Calu3 (cell line): ENCODE data around the gene ARHGAP8. TPM values are rescaled to one million over a fixed set of nuclear protein-coding genes. Genes with fewer than 3 reads are reported as not detected.

Experiments
- BruUV-seq: library from RNA; stranded (reverse); fragments of 400-500 nt; replicated peaks from 2 replicates; lab custom pipeline; 2021; lab: Mats Ljungman, UMichigan
- CTCF ChIA-PET: fragments of 300-600 bp; sonication (Branson Sonifier 250); formaldehyde crosslinking; loops from one replicate; lab custom pipeline; 2022; ENCODE audit warnings: antibody characterized with exemption; lab: Charles Lee
- DNase-seq: peaks from one replicate; pipeline ENCODE4 v3.0.0; 2022
- H3K27ac Mint-ChIP-seq: one replicate; pipeline ENCODE4 v1.8.0; 2022; ENCODE audit warnings: mixed read lengths; ENCODE audit not compliant: unreplicated experiment
- H3K27me3 Mint-ChIP-seq: one replicate; pipeline ENCODE4 v1.8.0; 2022; ENCODE audit warnings: mixed read lengths; ENCODE audit not compliant: unreplicated experiment
- H3K36me3 Mint-ChIP-seq: one replicate; pipeline ENCODE4 v1.8.0; 2022; ENCODE audit warnings: mild to moderate bottlenecking, moderate library complexity, mixed read lengths; ENCODE audit not compliant: insufficient read depth, unreplicated experiment
- H3K4me1 Mint-ChIP-seq: one replicate; pipeline ENCODE4 v1.8.0; 2022; ENCODE audit warnings: mild to moderate bottlenecking, low read depth, mixed read lengths; ENCODE audit not compliant: unreplicated experiment
- H3K4me3 Mint-ChIP-seq: one replicate; pipeline ENCODE4 v1.8.0; 2022; ENCODE audit warnings: mild to moderate bottlenecking, low read depth, moderate library complexity, mixed read lengths; ENCODE audit not compliant: unreplicated experiment
- H3K9me3 Mint-ChIP-seq: one replicate; pipeline ENCODE4 v1.8.0; 2022; ENCODE audit warnings: low read depth, mixed read lengths; ENCODE audit not compliant: unreplicated experiment
- intact Hi-C: fragments of 100-400 bp; cut with micrococcal nuclease; formaldehyde crosslinking; loops from one replicate; pipeline ENCODE4 v1.10.0; 2022; ENCODE audit not compliant: unreplicated experiment
- total RNA-seq: library from RNA; stranded (reverse); gene quantifications from 2 replicates; pipeline ENCODE4 v1.2.3, GENCODE V29; 2022
- TF ChIP-seq, protein P1 (sequence below): fragments of 200-600 bp; IDR thresholded peaks from one replicate; pipeline ENCODE4 v1.8.0; 2022; ENCODE audit warnings: antibody characterized with exemption; ENCODE audit not compliant: unreplicated experiment

ARHGAP8 gene
- total RNA-seq, 1 experiment from 2014 or later: 127 TPM

DNA sequence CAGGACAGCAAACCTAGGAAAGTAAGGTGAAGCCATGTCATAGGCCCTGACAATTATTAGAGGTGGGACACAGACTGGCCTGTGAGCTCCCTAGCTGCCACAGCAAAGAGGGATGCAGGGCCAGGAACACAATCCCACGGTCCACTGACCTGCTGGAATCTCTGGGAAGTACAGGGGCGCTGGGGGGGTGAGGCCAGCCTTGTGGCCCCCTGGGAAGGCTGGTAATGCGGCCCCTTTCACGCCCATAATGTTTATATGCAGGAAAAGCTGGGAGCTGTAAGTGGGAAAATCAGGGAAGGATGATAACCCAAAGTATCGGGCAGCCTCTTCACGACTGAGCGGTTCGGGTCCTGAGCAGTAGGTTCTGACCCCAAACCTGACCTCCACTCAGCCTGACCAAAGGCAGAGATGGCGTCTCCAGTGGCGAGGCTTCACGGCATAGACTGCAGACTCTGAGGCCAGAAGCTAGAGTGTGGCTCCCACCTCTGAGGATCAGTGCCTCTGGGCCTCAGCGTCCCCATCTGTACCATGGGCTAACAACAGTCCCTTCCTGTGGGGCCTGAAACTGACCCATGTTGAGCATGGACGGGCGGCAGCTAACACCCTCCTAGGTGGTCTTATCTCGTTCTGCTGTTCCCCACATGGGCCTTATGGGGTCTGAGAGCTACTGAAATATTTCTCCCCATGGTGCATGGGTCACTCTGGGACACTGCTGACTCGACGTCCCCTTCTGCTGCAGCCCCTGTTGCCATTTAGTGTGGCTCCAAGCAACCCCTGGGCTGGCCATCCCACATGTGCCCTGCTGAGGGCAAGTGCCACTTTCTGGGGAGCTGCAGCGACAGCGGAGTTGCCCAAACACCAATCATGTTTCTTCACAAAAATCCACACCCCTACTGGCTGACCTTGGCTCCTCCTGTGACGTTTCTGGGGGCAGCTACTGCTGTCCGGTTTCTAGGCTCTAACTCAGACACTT lies 155.7 kb downstream of the ARHGAP8 start:
- no peak for DNase-seq
- H3K27ac Mint-ChIP-seq: no peak overlapping the region
- H3K4me3 Mint-ChIP-seq: no peak overlapping the region
- H3K27me3 Mint-ChIP-seq: peaks cover 76% of the 10 kb centered on the region
- peaks cover 3% of the 10 kb centered on the region for H3K9me3 Mint-ChIP-seq
- intact Hi-C loops: no loop called here
- no peaks in the 10 kb centered on the region for H3K36me3 Mint-ChIP-seq
- TF ChIP-seq, protein P1, sequence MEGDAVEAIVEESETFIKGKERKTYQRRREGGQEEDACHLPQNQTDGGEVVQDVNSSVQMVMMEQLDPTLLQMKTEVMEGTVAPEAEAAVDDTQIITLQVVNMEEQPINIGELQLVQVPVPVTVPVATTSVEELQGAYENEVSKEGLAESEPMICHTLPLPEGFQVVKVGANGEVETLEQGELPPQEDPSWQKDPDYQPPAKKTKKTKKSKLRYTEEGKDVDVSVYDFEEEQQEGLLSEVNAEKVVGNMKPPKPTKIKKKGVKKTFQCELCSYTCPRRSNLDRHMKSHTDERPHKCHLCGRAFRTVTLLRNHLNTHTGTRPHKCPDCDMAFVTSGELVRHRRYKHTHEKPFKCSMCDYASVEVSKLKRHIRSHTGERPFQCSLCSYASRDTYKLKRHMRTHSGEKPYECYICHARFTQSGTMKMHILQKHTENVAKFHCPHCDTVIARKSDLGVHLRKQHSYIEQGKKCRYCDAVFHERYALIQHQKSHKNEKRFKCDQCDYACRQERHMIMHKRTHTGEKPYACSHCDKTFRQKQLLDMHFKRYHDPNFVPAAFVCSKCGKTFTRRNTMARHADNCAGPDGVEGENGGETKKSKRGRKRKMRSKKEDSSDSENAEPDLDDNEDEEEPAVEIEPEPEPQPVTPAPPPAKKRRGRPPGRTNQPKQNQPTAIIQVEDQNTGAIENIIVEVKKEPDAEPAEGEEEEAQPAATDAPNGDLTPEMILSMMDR: no peak
- CTCF ChIA-PET: no interaction called here
- BruUV-seq: no TSS peak
- no peaks in the 10 kb centered on the region for H3K4me1 Mint-ChIP-seq

DNA sequence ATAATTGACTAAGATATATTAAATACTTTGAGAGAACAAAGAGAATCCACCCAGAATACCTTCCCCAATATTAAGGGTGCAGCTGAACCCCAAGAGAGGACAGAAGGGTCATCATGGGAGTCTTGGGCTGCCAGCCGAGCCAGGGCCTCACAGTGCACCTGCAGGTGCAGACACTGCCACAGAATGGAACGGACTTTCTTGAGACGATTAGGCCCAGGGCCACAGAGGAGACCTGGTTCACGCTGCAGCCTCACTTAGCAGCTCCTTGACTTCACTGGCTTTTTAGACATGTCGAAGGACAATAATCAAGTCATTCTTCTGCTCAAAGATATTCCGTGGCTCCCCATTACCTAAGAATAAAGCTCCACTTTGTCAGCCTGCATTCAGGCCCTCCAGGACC lies 156.9 kb downstream of the ARHGAP8 start:
- Mint-ChIP-seq H3K36me3 (no peaks in the 10 kb centered on the region), H3K4me3 (no peak overlapping the region), H3K27me3 (peaks cover 73% of the 10 kb centered on the region), H3K9me3 (peaks cover 3% of the 10 kb centered on the region), H3K4me1 (no peaks in the 10 kb centered on the region), H3K27ac (no peak overlapping the region)
- TF ChIP-seq, protein P1: no peak
- intact Hi-C loops: no loop called here
- BruUV-seq: no TSS peak
- CTCF ChIA-PET: interaction anchor here (0.6 to 1.0 kb wide), 2 partner anchors 9 to 902 kb away, joined by 3 to 7 read pairs; no protein-coding TSS in a partner anchor
- no peak for DNase-seq

Other genes starting within 250 kb of the ARHGAP8 start
- gene PRR5, start 50.4 kb upstream of the ARHGAP8 start, total RNA-seq: 12.5 and 14.1 TPM in 2 replicates